ENCODE results near the gene TRAPPC1.
A peak's percentile ranks its signal among the peaks of the same experiment; 100 is the strongest.

The TRAPPC1 gene

DNA sequence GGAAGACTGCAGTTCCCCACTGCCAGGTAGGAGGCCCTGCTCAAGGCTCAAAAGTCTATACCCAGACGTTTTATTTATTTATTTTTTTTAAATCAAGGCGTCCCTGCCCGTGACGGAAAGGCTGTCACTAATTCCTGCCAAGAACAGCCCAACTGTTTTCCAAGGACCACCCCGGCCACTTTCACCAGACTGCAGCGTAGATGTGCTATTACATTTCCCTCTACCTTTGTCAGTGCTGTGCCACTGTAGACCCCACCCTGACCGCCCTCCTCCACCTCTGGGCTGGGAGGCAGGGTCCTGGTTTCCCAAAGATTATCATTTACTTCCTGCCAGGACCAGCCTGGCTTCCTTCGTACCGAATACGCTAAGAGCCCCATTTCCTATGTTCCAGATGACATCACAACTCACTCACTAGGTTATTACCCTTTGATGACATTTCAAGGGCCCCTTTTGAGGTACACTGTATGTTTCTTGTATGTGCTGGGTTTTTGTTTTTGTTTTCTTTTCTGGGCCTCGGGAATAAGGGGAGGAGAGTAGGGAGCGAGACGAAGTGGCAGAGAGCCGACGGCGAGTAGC, 9.4 kb downstream of the TRAPPC1 start:
- no CpG with 5 or more reads among the region's 16 CpGs for WGBS (ENCODE audit: insufficient coverage, insufficient read length)
- Histone ChIP-seq H3K4me1 (ENCODE audit: control insufficient read depth, insufficient read depth, low read length) (peaks cover 2% of the 10 kb centered on the region; the same call in 1 of the 2 replicates), H3K36me3 (ENCODE audit: control insufficient read depth, insufficient read depth, low read length) (no peaks in the 10 kb centered on the region), H3K27ac (ENCODE audit: low read length) (no peak overlapping the region), H3K4me3 (ENCODE audit: low read length) (peak overlapping the region; percentile 4; the same call in 1 of the 2 replicates), H3K9me3 (ENCODE audit: control insufficient read depth, insufficient read depth, low read length) (no peaks in the 10 kb centered on the region), H3K27me3 (ENCODE audit: control insufficient read depth, insufficient read depth, low read length) (peaks cover 16% of the 10 kb centered on the region; the same call in 1 of the 2 replicates)
- no peak for DNase-seq (ENCODE audit: low read depth, low spot score)

DNA sequence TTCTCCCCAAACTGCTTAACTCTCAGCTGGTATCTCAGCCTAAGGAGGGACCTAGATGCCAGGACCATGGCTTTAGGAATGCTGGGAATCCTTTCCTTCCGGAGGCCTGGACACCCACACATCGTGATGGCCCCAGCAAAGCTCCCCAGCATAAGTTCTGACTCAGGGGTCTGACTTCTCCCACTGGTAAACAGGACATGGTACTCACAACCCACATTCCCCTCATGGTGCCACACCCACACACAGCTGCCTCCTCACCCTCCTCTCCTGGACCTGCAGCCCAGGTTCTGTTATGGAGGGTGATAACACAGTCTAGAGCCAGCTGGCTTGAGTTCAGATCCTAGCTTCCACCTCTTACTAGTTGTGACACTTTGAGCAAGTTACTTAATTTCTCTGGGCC, 14.9 kb downstream of the TRAPPC1 start:
- no peak for DNase-seq (ENCODE audit: low read depth, low spot score)
- Histone ChIP-seq H3K27ac (ENCODE audit: low read length) (no peak overlapping the region), H3K9me3 (ENCODE audit: control insufficient read depth, insufficient read depth, low read length) (no peaks in the 10 kb centered on the region), H3K36me3 (ENCODE audit: control insufficient read depth, insufficient read depth, low read length) (no peaks in the 10 kb centered on the region), H3K4me1 (ENCODE audit: control insufficient read depth, insufficient read depth, low read length) (peaks cover 4% of the 10 kb centered on the region; the same call in 1 of the 2 replicates), H3K4me3 (ENCODE audit: low read length) (no peak overlapping the region), H3K27me3 (ENCODE audit: control insufficient read depth, insufficient read depth, low read length) (peaks cover 11% of the 10 kb centered on the region)
- whole genome bisulfite sequencing (ENCODE audit: insufficient coverage, insufficient read length) = no CpG with 5 or more reads among the region's 2 CpGs

GRCh38 chr17:7916385-7916682, 15.4 kb downstream of the TRAPPC1 start:
- H3K36me3 ChIP-seq (ENCODE audit: control insufficient read depth, insufficient read depth, low read length) = no peaks in the 10 kb centered on the region
- no peaks in the 10 kb centered on the region for H3K9me3 ChIP-seq (ENCODE audit: control insufficient read depth, insufficient read depth, low read length)
- H3K4me3 ChIP-seq (ENCODE audit: low read length) = peak overlapping the region; percentile 27; the same call in 1 of the 2 replicates
- no peak for DNase-seq (ENCODE audit: low read depth, low spot score)
- H3K27me3 ChIP-seq (ENCODE audit: control insufficient read depth, insufficient read depth, low read length) = peaks cover 11% of the 10 kb centered on the region
- H3K4me1 ChIP-seq (ENCODE audit: control insufficient read depth, insufficient read depth, low read length) = peaks cover 4% of the 10 kb centered on the region; the same call in 1 of the 2 replicates
- no peak overlapping the region for H3K27ac ChIP-seq (ENCODE audit: low read length)
- WGBS (ENCODE audit: insufficient coverage, insufficient read length) = no CpG with 5 or more reads among the region's 15 CpGs

GRCh38 chr17:7915611-7916384, 15.9 kb downstream of the TRAPPC1 start, which contains the start of gene RNF227:
Gene RNF227, minus strand, starts transcription at chr17:7916289. Its CDS starts 94 bp downstream, at chr17:7916195.
- Histone ChIP-seq H3K27me3 (ENCODE audit: control insufficient read depth, insufficient read depth, low read length) (peaks cover 10% of the 10 kb centered on the region), H3K4me3 (ENCODE audit: low read length) (peak within 1 kb of the TSS; percentile 41; the same call in 1 of the 2 replicates), H3K36me3 (ENCODE audit: control insufficient read depth, insufficient read depth, low read length) (no peaks in the 10 kb centered on the region), H3K27ac (ENCODE audit: low read length) (no peak within 1 kb of the TSS), H3K9me3 (ENCODE audit: control insufficient read depth, insufficient read depth, low read length) (no peaks in the 10 kb centered on the region), H3K4me1 (ENCODE audit: control insufficient read depth, insufficient read depth, low read length) (peaks cover 4% of the 10 kb centered on the region; the same call in 1 of the 2 replicates)
- no peak for DNase-seq (ENCODE audit: low read depth, low spot score)
- WGBS (ENCODE audit: insufficient coverage, insufficient read length) = no CpG with 5 or more reads among the region's 100 CpGs

DNA sequence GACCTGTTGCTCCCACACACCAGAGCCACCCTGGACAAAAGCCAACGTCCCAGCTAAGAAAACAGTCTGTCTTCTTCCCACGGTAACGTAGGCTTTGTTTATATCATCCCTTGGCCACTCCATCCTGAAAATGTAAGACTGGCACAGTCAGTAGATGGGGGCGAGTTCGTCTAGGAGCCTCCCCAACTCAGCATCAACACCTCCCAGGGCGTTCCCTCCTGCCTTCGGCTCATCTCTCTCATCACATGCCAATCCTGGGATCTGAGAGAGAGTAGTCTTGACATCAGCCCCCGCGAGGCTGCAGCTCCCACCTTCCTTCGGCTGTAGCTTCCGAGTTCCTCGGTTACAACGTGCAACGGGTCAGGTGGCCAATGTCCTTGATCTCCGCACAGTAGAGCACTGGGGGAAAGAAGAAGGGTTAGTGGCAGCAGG, 16.6 kb downstream of the TRAPPC1 start:
- Histone ChIP-seq H3K27ac (ENCODE audit: low read length) (no peak overlapping the region), H3K36me3 (ENCODE audit: control insufficient read depth, insufficient read depth, low read length) (no peaks in the 10 kb centered on the region; the same call in 1 of the 2 replicates), H3K4me3 (ENCODE audit: low read length) (peak overlapping the region; percentile 41; the same call in 1 of the 2 replicates), H3K9me3 (ENCODE audit: control insufficient read depth, insufficient read depth, low read length) (no peaks in the 10 kb centered on the region), H3K27me3 (ENCODE audit: control insufficient read depth, insufficient read depth, low read length) (peaks cover 10% of the 10 kb centered on the region), H3K4me1 (ENCODE audit: control insufficient read depth, insufficient read depth, low read length) (peaks cover 4% of the 10 kb centered on the region; the same call in 1 of the 2 replicates)
- WGBS (ENCODE audit: insufficient coverage, insufficient read length) = no CpG with 5 or more reads among the region's 15 CpGs
- DNase-seq (ENCODE audit: low read depth, low spot score) = no peak

DNA sequence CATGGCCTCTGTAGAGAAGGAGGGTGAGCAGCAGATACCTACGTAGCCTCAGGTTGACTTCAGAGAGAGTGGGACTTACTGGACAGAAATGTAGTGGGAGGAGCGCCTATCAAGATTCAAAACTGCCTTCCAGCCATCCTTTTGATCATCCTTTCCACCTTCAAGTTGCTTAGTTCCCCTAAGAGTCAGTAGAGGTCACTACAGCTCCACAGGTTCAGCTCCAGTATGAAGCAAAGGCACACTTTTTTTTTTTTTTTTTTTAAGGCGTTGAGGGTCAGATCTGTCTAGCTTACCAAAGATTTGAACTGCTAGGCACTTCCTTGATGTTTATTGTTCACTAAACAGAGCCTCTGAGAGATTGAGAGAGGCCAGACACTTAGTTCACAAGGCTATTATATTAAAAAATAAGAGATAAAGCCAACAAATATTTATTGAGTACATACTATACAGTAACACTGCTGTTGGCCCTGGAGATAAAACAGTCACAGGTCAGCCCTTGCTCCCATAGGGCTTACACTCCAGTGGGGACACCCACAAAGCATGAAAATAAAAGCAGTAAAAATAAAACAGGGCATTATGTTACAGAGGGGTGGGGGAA, 18.7 kb downstream of the TRAPPC1 start:
- peaks cover 10% of the 10 kb centered on the region for H3K27me3 ChIP-seq (ENCODE audit: control insufficient read depth, insufficient read depth, low read length)
- no peak overlapping the region for H3K27ac ChIP-seq (ENCODE audit: low read length)
- peaks cover 4% of the 10 kb centered on the region; the same call in 1 of the 2 replicates for H3K4me1 ChIP-seq (ENCODE audit: control insufficient read depth, insufficient read depth, low read length)
- no CpG with 5 or more reads among the region's 3 CpGs for WGBS (ENCODE audit: insufficient coverage, insufficient read length)
- H3K9me3 ChIP-seq (ENCODE audit: control insufficient read depth, insufficient read depth, low read length) = no peaks in the 10 kb centered on the region
- H3K4me3 ChIP-seq (ENCODE audit: low read length) = no peak overlapping the region
- DNase-seq (ENCODE audit: low read depth, low spot score) = no peak
- H3K36me3 ChIP-seq (ENCODE audit: control insufficient read depth, insufficient read depth, low read length) = no peaks in the 10 kb centered on the region; the same call in 1 of the 2 replicates

DNA sequence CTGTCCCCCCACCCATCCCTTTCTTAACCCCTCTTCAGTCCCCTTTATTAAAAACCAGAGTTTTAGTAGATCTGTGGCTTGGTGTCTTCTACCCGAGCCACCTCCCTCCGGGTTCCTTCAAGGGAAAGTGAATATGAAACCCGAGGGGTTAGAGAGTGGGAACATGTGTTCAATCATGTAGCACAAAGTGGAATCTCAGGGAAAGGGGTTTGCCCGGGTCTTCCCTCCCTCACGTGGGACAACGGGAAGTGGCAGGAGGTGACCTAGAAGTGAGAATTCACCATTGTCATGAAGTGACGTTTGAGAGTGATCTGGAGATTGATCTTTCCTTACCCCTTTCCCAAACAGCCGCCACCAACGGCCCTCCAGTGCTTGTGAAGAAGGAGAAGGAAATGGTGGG, 20.6 kb downstream of the TRAPPC1 start:
- no peak for DNase-seq (ENCODE audit: low read depth, low spot score)
- no peaks in the 10 kb centered on the region for H3K9me3 ChIP-seq (ENCODE audit: control insufficient read depth, insufficient read depth, low read length)
- WGBS (ENCODE audit: insufficient coverage, insufficient read length) = no CpG with 5 or more reads among the region's 9 CpGs
- no peaks in the 10 kb centered on the region; the same call in 1 of the 2 replicates for H3K36me3 ChIP-seq (ENCODE audit: control insufficient read depth, insufficient read depth, low read length)
- peaks cover 2% of the 10 kb centered on the region; the same call in 1 of the 2 replicates for H3K27me3 ChIP-seq (ENCODE audit: control insufficient read depth, insufficient read depth, low read length)
- 0 out of 2 replicates have a peak, but pooled peaks cover 2% of the 10 kb centered on the region for H3K4me1 ChIP-seq (ENCODE audit: control insufficient read depth, insufficient read depth, low read length)
- H3K4me3 ChIP-seq (ENCODE audit: low read length) = no peak overlapping the region
- H3K27ac ChIP-seq (ENCODE audit: low read length) = no peak overlapping the region

- DNase-seq (ENCODE audit: low read depth, low spot score) = no peak
- Histone ChIP-seq H3K27ac (ENCODE audit: low read length) (no peak overlapping the region), H3K9me3 (ENCODE audit: control insufficient read depth, insufficient read depth, low read length) (no peaks in the 10 kb centered on the region), H3K4me1 (ENCODE audit: control insufficient read depth, insufficient read depth, low read length) (0 out of 2 replicates have a peak, but pooled peaks cover 2% of the 10 kb centered on the region), H3K27me3 (ENCODE audit: control insufficient read depth, insufficient read depth, low read length) (peaks cover 2% of the 10 kb centered on the region; the same call in 1 of the 2 replicates), H3K4me3 (ENCODE audit: low read length) (no peak overlapping the region), H3K36me3 (ENCODE audit: control insufficient read depth, insufficient read depth, low read length) (no peaks in the 10 kb centered on the region; the same call in 1 of the 2 replicates)
- WGBS (ENCODE audit: insufficient coverage, insufficient read length) = no CpG with 5 or more reads among the region's 13 CpGs
Observed at GRCh38 chr17:7910711-7911110, 21.0 kb downstream of the TRAPPC1 start.

DNA sequence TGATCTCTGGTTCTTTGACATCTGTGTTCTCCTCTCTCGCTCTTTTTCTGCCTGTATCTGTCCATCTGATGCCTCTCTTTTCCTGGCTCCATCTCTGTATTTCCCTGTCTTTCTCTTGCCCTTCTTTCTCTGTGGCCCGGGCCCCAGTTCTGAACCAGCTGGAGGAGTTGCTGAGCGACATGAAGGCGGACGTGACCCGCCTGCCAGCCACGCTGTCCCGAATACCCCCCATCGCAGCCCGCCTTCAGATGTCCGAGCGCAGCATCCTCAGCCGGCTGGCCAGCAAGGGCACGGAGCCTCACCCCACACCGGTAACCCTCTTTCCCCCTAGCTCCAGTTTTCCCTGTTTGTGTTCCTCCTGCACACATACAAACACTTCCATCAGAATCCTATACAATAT, 21.5 kb downstream of the TRAPPC1 start:
- no CpG with 5 or more reads among the region's 15 CpGs for WGBS (ENCODE audit: insufficient coverage, insufficient read length)
- Histone ChIP-seq H3K4me1 (ENCODE audit: control insufficient read depth, insufficient read depth, low read length) (0 out of 2 replicates have a peak, but pooled peaks cover 1% of the 10 kb centered on the region), H3K36me3 (ENCODE audit: control insufficient read depth, insufficient read depth, low read length) (no peaks in the 10 kb centered on the region; the same call in 1 of the 2 replicates), H3K27ac (ENCODE audit: low read length) (no peak overlapping the region), H3K9me3 (ENCODE audit: control insufficient read depth, insufficient read depth, low read length) (no peaks in the 10 kb centered on the region), H3K4me3 (ENCODE audit: low read length) (no peak overlapping the region), H3K27me3 (ENCODE audit: control insufficient read depth, insufficient read depth, low read length) (peaks cover 2% of the 10 kb centered on the region; the same call in 1 of the 2 replicates)
- DNase-seq (ENCODE audit: low read depth, low spot score) = no peak

DNA sequence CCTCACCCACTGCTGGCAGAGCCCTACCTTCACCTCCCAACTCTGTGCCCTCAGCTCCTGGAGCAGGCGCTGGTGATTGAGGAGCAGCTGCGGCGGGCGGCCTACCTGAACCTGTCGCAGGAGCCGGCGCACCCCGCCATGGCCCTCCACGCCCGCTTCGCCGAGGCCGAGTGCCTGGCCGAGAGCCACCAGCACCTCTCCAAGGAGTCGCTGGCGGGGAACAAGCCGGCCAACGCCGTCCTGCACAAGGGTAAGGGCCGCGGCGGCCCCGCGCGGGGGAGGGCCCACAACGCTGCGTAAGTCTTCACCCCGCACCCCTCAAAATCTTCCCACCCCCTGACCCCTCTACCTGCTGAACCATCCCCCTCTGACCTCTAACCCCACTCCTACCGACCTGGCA, 22.7 kb downstream of the TRAPPC1 start:
- WGBS (ENCODE audit: insufficient coverage, insufficient read length) = no CpG with 5 or more reads among the region's 29 CpGs
- H3K36me3 ChIP-seq (ENCODE audit: control insufficient read depth, insufficient read depth, low read length) = peaks cover 2% of the 10 kb centered on the region
- H3K9me3 ChIP-seq (ENCODE audit: control insufficient read depth, insufficient read depth, low read length) = no peaks in the 10 kb centered on the region
- no peaks in the 10 kb centered on the region for H3K27me3 ChIP-seq (ENCODE audit: control insufficient read depth, insufficient read depth, low read length)
- no peak overlapping the region for H3K4me3 ChIP-seq (ENCODE audit: low read length)
- no peak for DNase-seq (ENCODE audit: low read depth, low spot score)
- H3K4me1 ChIP-seq (ENCODE audit: control insufficient read depth, insufficient read depth, low read length) = no peaks in the 10 kb centered on the region
- no peak overlapping the region for H3K27ac ChIP-seq (ENCODE audit: low read length)
